ENCODE measurements around the gene DNAH6. TPM values are rescaled to one million over a fixed set of nuclear protein-coding genes. Genes with fewer than 3 reads are reported as not detected.
A peak's percentile ranks its signal among the peaks of the same experiment; 100 is the strongest.
"Not testable (repeated sequence)": the region's sequence is repeated elsewhere in the genome, so short reads cannot be mapped to it uniquely, and the experiment has no call there.

Gene DNAH6
- total and polyA plus RNA-seq, 9 of the 15 experiments (the other 6 are each of a cell fraction or from before 2014, with no cell fraction given), result 0.01 to 0.04 (median 0.01) TPM; not detected in 5

GRCh38 chr2:84771251-84771650 is 255.0 kb downstream of the DNAH6 start:
- 0% methylated on average over 1 of the region's 1 CpG for WGBS (ENCODE audit: insufficient coverage, low coverage, missing lambda C conversion rate)
- intact Hi-C loops (cut with micrococcal nuclease), result no loop called here

DNA sequence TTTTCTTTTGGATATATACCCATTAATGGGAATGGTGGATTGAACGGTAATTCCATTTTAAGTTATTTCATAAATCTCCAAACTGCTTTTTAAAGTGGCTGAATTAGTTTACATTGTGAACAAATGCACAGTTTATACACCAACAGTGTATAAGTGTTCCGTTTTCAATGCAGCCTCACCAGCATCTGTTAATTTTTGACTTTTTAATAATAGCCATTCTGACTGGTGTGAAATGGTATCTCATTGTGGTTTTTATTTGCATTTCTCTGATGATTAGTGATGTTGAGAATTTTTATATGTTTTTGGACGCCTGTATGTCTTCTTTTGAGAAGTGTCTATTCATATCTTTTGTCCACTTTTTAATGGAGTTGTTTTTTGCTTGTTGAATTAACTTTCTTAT is 257.3 kb downstream of the DNAH6 start:
- H3K27ac ChIP-seq (ENCODE audit: extremely low read depth, low read depth, low read length); H3K9ac ChIP-seq (ENCODE audit: insufficient read depth in 1 of 2, low read depth in 2 of 2, low read length in 2 of 2); CTCF ChIA-PET (ENCODE audit: low intra/inter-chr PET ratio); FAIRE-seq; intact Hi-C loops (cut with micrococcal nuclease); H3K9me1 ChIP-seq (ENCODE audit: control insufficient read depth, insufficient read depth, low read length); H2AFZ ChIP-seq (ENCODE audit: low read depth, low read length); H3K4me1 ChIP-seq (replicated peaks in 1 of 2; ENCODE audit: control insufficient read depth in 2 of 2, insufficient read depth in 2 of 2, low read length in 2 of 2); ATAC-seq; H3K79me2 ChIP-seq (ENCODE audit: control insufficient read depth, insufficient read depth, low read length); H3K9me3 ChIP-seq (replicated peaks; ENCODE audit: control insufficient read depth, insufficient read depth, low read depth, low read length); POLR2A ChIA-PET; H3K36me3 ChIP-seq (ENCODE audit: control insufficient read depth, insufficient read depth, low read length); BruUV-seq (replicated peaks); DNase-seq (ENCODE audit: extremely low read depth in 1 of 4, low spot score in 3 of 4); H3K27me3 ChIP-seq (ENCODE audit: control insufficient read depth in 2 of 2, insufficient read depth in 2 of 2, low read length in 2 of 2); in situ Hi-C loops (cut with MboI); H3K4me2 ChIP-seq (ENCODE audit: insufficient read depth, low read length); H4K20me1 ChIP-seq (replicated peaks; ENCODE audit: control insufficient read depth, insufficient read depth, low read length); H3K4me3 ChIP-seq: not testable (repeated sequence)
- WGBS (ENCODE audit: insufficient coverage, low coverage, missing lambda C conversion rate), result 0% methylated on average over 3 of the region's 3 CpGs

More at GRCh38 chr2:84771251-84771650, 255.0 kb downstream of the DNAH6 start:
- TF ChIP-seq KAT7 (CRISPR knock-in tag; IDR thresholded peaks at IDR 0.05; ENCODE audit: borderline replicate concordance) (no peak), ZNF280A (IDR thresholded peaks at IDR 0.05; ENCODE audit: low read depth, partially characterized antibody) (peak; percentile 38)
- TF ChIP-seq, protein P1, sequence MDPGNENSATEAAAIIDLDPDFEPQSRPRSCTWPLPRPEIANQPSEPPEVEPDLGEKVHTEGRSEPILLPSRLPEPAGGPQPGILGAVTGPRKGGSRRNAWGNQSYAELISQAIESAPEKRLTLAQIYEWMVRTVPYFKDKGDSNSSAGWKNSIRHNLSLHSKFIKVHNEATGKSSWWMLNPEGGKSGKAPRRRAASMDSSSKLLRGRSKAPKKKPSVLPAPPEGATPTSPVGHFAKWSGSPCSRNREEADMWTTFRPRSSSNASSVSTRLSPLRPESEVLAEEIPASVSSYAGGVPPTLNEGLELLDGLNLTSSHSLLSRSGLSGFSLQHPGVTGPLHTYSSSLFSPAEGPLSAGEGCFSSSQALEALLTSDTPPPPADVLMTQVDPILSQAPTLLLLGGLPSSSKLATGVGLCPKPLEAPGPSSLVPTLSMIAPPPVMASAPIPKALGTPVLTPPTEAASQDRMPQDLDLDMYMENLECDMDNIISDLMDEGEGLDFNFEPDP (CRISPR knock-in tag; IDR thresholded peaks at IDR 0.05), result no peak
- ChIA-PET POLR2A (no interaction called here), CTCF (ENCODE audit: low intra/inter-chr PET ratio) (no interaction called here)
- in situ Hi-C loops (cut with MboI), result no loop called here
- FAIRE-seq (no peak), DNase-seq (ENCODE audit: extremely low read depth in 1 of 4, low spot score in 3 of 4) (no peak), ATAC-seq (no peak)
- Histone ChIP-seq H3K4me3 (no peak overlapping the region), H3K9me1 (ENCODE audit: control insufficient read depth, insufficient read depth, low read length) (no peaks in the 10 kb centered on the region), H4K20me1 (replicated peaks; ENCODE audit: control insufficient read depth, insufficient read depth, low read length) (no peaks in the 10 kb centered on the region), H3K4me2 (ENCODE audit: insufficient read depth, low read length) (no peak overlapping the region), H3K36me3 (ENCODE audit: control insufficient read depth, insufficient read depth, low read length) (no peaks in the 10 kb centered on the region), H3K79me2 (ENCODE audit: control insufficient read depth, insufficient read depth, low read length) (no peaks in the 10 kb centered on the region), H3K9me3 (replicated peaks; ENCODE audit: control insufficient read depth, insufficient read depth, low read depth, low read length) (no peaks in the 10 kb centered on the region), H2AFZ (ENCODE audit: low read depth, low read length) (no peak overlapping the region), H3K27me3 (ENCODE audit: control insufficient read depth in 2 of 2, insufficient read depth in 2 of 2, low read length in 2 of 2) (no peaks in the 10 kb centered on the region), H3K27ac (ENCODE audit: extremely low read depth, low read depth, low read length) (no peak overlapping the region), H3K9ac (ENCODE audit: insufficient read depth in 1 of 2, low read depth in 2 of 2, low read length in 2 of 2) (no peak overlapping the region), H3K4me1 (replicated peaks in 1 of 2; ENCODE audit: control insufficient read depth in 2 of 2, insufficient read depth in 2 of 2, low read length in 2 of 2) (no peaks in the 10 kb centered on the region)
- BruUV-seq (replicated peaks), result no TSS peak
